ENCODE results near the gene RBM33.

Gene RBM33

GRCh38 chr7:155747209-155747608 lies 102.7 kb downstream of the RBM33 start:
- no peak for DNase-seq (ENCODE audit: low spot score)

GRCh38 chr7:155749578-155749977 lies 105.1 kb downstream of the RBM33 start:
- no peak for DNase-seq (ENCODE audit: low spot score)

GRCh38 chr7:155750255-155751125 lies 106.0 kb downstream of the RBM33 start:
- no peak for DNase-seq (ENCODE audit: low spot score)

- no peak for DNase-seq (ENCODE audit: low spot score)
Measured at GRCh38 chr7:155751409-155751808, 106.9 kb downstream of the RBM33 start.

GRCh38 chr7:155752756-155753445 lies 108.4 kb downstream of the RBM33 start:
- no peak for DNase-seq (ENCODE audit: low spot score)

GRCh38 chr7:155753446-155753965 lies 109.0 kb downstream of the RBM33 start:
- DNase-seq (ENCODE audit: low spot score): no peak

GRCh38 chr7:155754165-155754564 lies 109.7 kb downstream of the RBM33 start:
- no peak for DNase-seq (ENCODE audit: low spot score)

GRCh38 chr7:155755026-155755425 lies 110.6 kb downstream of the RBM33 start:
- DNase-seq (ENCODE audit: low spot score): no peak

- no peak for DNase-seq (ENCODE audit: low spot score)
Measured at GRCh38 chr7:155756322-155756721, 111.9 kb downstream of the RBM33 start.

GRCh38 chr7:155758348-155758747 lies 113.9 kb downstream of the RBM33 start:
- no peak for DNase-seq (ENCODE audit: low spot score)

- no peak for DNase-seq (ENCODE audit: low spot score)
Measured at GRCh38 chr7:155759740-155760430, 115.4 kb downstream of the RBM33 start.

GRCh38 chr7:155761162-155761561 lies 116.7 kb downstream of the RBM33 start:
- no peak for DNase-seq (ENCODE audit: low spot score)

GRCh38 chr7:155762036-155762435 lies 117.6 kb downstream of the RBM33 start:
- DNase-seq (ENCODE audit: low spot score): no peak

GRCh38 chr7:155762655-155763054 lies 118.2 kb downstream of the RBM33 start:
- DNase-seq (ENCODE audit: low spot score): no peak

- DNase-seq (ENCODE audit: low spot score): no peak
Measured at GRCh38 chr7:155763122-155763521, 118.7 kb downstream of the RBM33 start.

- peak; percentile 31 for DNase-seq (ENCODE audit: low spot score)
Measured at GRCh38 chr7:155763691-155764437, 119.4 kb downstream of the RBM33 start.

- no peak for DNase-seq (ENCODE audit: low spot score)
Measured at GRCh38 chr7:155764438-155764793, 120.0 kb downstream of the RBM33 start.

GRCh38 chr7:155765458-155765857 lies 121.0 kb downstream of the RBM33 start:
- DNase-seq (ENCODE audit: low spot score): no peak

- DNase-seq (ENCODE audit: low spot score): no peak
Measured at GRCh38 chr7:155766386-155766785, 121.9 kb downstream of the RBM33 start.

- no peak for DNase-seq (ENCODE audit: low spot score)
Measured at GRCh38 chr7:155766966-155767916, 122.8 kb downstream of the RBM33 start.

- peak; percentile 87 for DNase-seq (ENCODE audit: low spot score)
Measured at GRCh38 chr7:155769701-155770100, 125.2 kb downstream of the RBM33 start.
